ENCODE data around the gene STK33.

STK33 gene

GRCh38 chr11:8352103-8352875 is 241.7 kb downstream of the STK33 start:
- no peak for DNase-seq

GRCh38 chr11:8351223-8351622 is 242.8 kb downstream of the STK33 start:
- DNase-seq = no peak

- DNase-seq = no peak
These were observed 246.1 kb downstream of the STK33 start for GRCh38 chr11:8347978-8348377.

GRCh38 chr11:8346157-8346755 is 247.8 kb downstream of the STK33 start:
- no peak for DNase-seq

- DNase-seq = no peak
These were observed 248.8 kb downstream of the STK33 start for GRCh38 chr11:8345179-8345578.

GRCh38 chr11:8344346-8344745 is 249.7 kb downstream of the STK33 start:
- no peak for DNase-seq

GRCh38 chr11:8342821-8343681 is 251.0 kb downstream of the STK33 start:
- DNase-seq = no peak

- no peak for DNase-seq
These were observed 252.0 kb downstream of the STK33 start for GRCh38 chr11:8341996-8342395.

Data from NCI-H1105 treated with DMSO at 0.1 percent for 48 hours (cell line).